ENCODE measurements around the gene RAB11FIP4. TPM values are rescaled to one million over a fixed set of nuclear protein-coding genes. Genes with fewer than 3 reads are reported as not detected.
A peak's percentile ranks its signal among the peaks of the same experiment; 100 is the strongest.

Gene RAB11FIP4
- total RNA-seq, 1 experiment from 2014 or later, result 2.8 TPM

GRCh38 chr17:31561469-31562375, 170.2 kb downstream of the RAB11FIP4 start:
- ChIA-PET POLR2A (interaction anchor here (0.6 to 1.5 kb wide), 6 partner anchors 9 to 243 kb away, joined by 3 to 8 read pairs (median 3); no protein-coding TSS in a partner anchor), CTCF (interaction anchor here (0.7 to 11.0 kb wide), 3 partner anchors 36 to 281 kb away, joined by 4 to 185 read pairs (median 4); no protein-coding TSS in a partner anchor)
- no peak for TF ChIP-seq CTCF (IDR thresholded peaks at IDR 0.05; ENCODE audit: unreplicated experiment)
- H3K4me3 Mint-ChIP-seq (ENCODE audit: unreplicated experiment), result peak overlapping the region; percentile 68
- H3K4me1 Mint-ChIP-seq (ENCODE audit: insufficient read depth, unreplicated experiment), result peaks cover 38% of the 10 kb centered on the region
- H3K9me3 Mint-ChIP-seq (ENCODE audit: unreplicated experiment), result no peaks in the 10 kb centered on the region
- DNase-seq (ENCODE audit: unreplicated experiment), result no peak
- H3K27ac Mint-ChIP-seq (ENCODE audit: low read depth, unreplicated experiment), result peak overlapping the region; percentile 81
- BruUV-seq (replicated peaks), result no TSS peak
- peaks cover 10% of the 10 kb centered on the region for H3K36me3 Mint-ChIP-seq (ENCODE audit: insufficient read depth, unreplicated experiment)
- intact Hi-C loops (cut with micrococcal nuclease), result no loop called here
- H3K27me3 Mint-ChIP-seq (ENCODE audit: insufficient read depth, unreplicated experiment), result no peaks in the 10 kb centered on the region

- CTCF ChIA-PET, result interaction anchor here (11.0 kb wide), 1 partner anchor 280 kb away, joined by 185 read pairs; no protein-coding TSS in a partner anchor
Observed at GRCh38 chr17:31562376-31562840, 170.9 kb downstream of the RAB11FIP4 start.

GRCh38 chr17:31564291-31564690, 172.8 kb downstream of the RAB11FIP4 start:
- no TSS peak for BruUV-seq (replicated peaks)
- intact Hi-C loops (cut with micrococcal nuclease), result no loop called here
- ChIA-PET CTCF (interaction anchor here (0.6 kb wide), 3 partner anchors 74 to 285 kb away, joined by 3 to 4 read pairs (median 4); no protein-coding TSS in a partner anchor), POLR2A (interaction anchor here (1.2 kb wide), 1 partner anchor 17 kb away, joined by 6 read pairs; no protein-coding TSS in a partner anchor)
- no peaks in the 10 kb centered on the region for H3K9me3 Mint-ChIP-seq (ENCODE audit: unreplicated experiment)
- H3K4me1 Mint-ChIP-seq (ENCODE audit: insufficient read depth, unreplicated experiment), result peaks cover 50% of the 10 kb centered on the region
- no peaks in the 10 kb centered on the region for H3K27me3 Mint-ChIP-seq (ENCODE audit: insufficient read depth, unreplicated experiment)
- DNase-seq (ENCODE audit: unreplicated experiment), result no peak
- peak overlapping the region; percentile 95 for H3K27ac Mint-ChIP-seq (ENCODE audit: low read depth, unreplicated experiment)
- peaks cover 10% of the 10 kb centered on the region for H3K36me3 Mint-ChIP-seq (ENCODE audit: insufficient read depth, unreplicated experiment)
- H3K4me3 Mint-ChIP-seq (ENCODE audit: unreplicated experiment), result peak overlapping the region; percentile 52
- TF ChIP-seq CTCF (IDR thresholded peaks at IDR 0.05; ENCODE audit: unreplicated experiment), result no peak

More at GRCh38 chr17:31562376-31562840, 170.9 kb downstream of the RAB11FIP4 start:
- Mint-ChIP-seq H3K4me1 (ENCODE audit: insufficient read depth, unreplicated experiment) (peaks cover 40% of the 10 kb centered on the region), H3K27me3 (ENCODE audit: insufficient read depth, unreplicated experiment) (no peaks in the 10 kb centered on the region), H3K27ac (ENCODE audit: low read depth, unreplicated experiment) (peak overlapping the region; percentile 81), H3K9me3 (ENCODE audit: unreplicated experiment) (no peaks in the 10 kb centered on the region), H3K36me3 (ENCODE audit: insufficient read depth, unreplicated experiment) (peaks cover 10% of the 10 kb centered on the region), H3K4me3 (ENCODE audit: unreplicated experiment) (no peak overlapping the region)
- intact Hi-C loops (cut with micrococcal nuclease), result no loop called here
- no peak for TF ChIP-seq CTCF (IDR thresholded peaks at IDR 0.05; ENCODE audit: unreplicated experiment)
- BruUV-seq (replicated peaks), result no TSS peak
- POLR2A ChIA-PET, result interaction anchor here (1.5 kb wide), 1 partner anchor 19 kb away, joined by 8 read pairs; no protein-coding TSS in a partner anchor
- no peak for DNase-seq (ENCODE audit: unreplicated experiment)

GRCh38 chr17:31564883-31565301, 173.4 kb downstream of the RAB11FIP4 start:
- Mint-ChIP-seq H3K27ac (ENCODE audit: low read depth, unreplicated experiment) (peak overlapping the region; percentile 95), H3K36me3 (ENCODE audit: insufficient read depth, unreplicated experiment) (peaks cover 10% of the 10 kb centered on the region)
- no TSS peak for BruUV-seq (replicated peaks)

More at GRCh38 chr17:31564883-31565301, 173.4 kb downstream of the RAB11FIP4 start:
- TF ChIP-seq CTCF (IDR thresholded peaks at IDR 0.05; ENCODE audit: unreplicated experiment), result no peak
- DNase-seq (ENCODE audit: unreplicated experiment), result peak; percentile 61
- ChIA-PET CTCF (interaction anchor here (1.0 kb wide), 1 partner anchor 276 kb away, joined by 3 read pairs; no protein-coding TSS in a partner anchor), POLR2A (interaction anchor here (1.2 kb wide), 1 partner anchor 16 kb away, joined by 6 read pairs; no protein-coding TSS in a partner anchor)
- intact Hi-C loops (cut with micrococcal nuclease), result no loop called here
- Mint-ChIP-seq H3K4me1 (ENCODE audit: insufficient read depth, unreplicated experiment) (peaks cover 50% of the 10 kb centered on the region), H3K27me3 (ENCODE audit: insufficient read depth, unreplicated experiment) (no peaks in the 10 kb centered on the region), H3K4me3 (ENCODE audit: unreplicated experiment) (peak overlapping the region; percentile 52), H3K9me3 (ENCODE audit: unreplicated experiment) (no peaks in the 10 kb centered on the region)

All from MCF 10A (cell line).